DND-41 (cell line): Measurements from ENCODE around the gene HLF.

Experiments used
- ATAC-seq: fragments of 200-7000 bp; cut with Tn5 transposase; 3 replicates; pipeline ENCODE4 v1.9.1; 2021; ENCODE audit warnings: low read depth; ENCODE audit not compliant: insufficient read depth
- DNase-seq: peaks from one replicate; pipeline ENCODE4 v3.0.0-alpha.2; 2020
- H2AFZ ChIP-seq: 2 replicates; pipeline ENCODE4 v1.6.0; 2012; ENCODE audit warnings: low read depth, low read length
- H3K27ac ChIP-seq: 2 replicates; pipeline ENCODE4 v1.5.1; 2012; ENCODE audit warnings: low read length, inconsistent platforms
- H3K27me3 ChIP-seq: fragments of 200-600 bp; sonication (generic); 2 replicates; pipeline ENCODE4 v1.6.0; 2012; ENCODE audit warnings: low read length, mild to moderate bottlenecking, inconsistent platforms; ENCODE audit not compliant: insufficient read depth, poor library complexity
- H3K36me3 ChIP-seq: 2 replicates; pipeline ENCODE4 v1.5.1; 2012; ENCODE audit warnings: low read length, inconsistent platforms; ENCODE audit not compliant: insufficient read depth
- H3K4me1 ChIP-seq: 2 replicates; pipeline ENCODE4 v1.5.1; 2012; ENCODE audit warnings: mild to moderate bottlenecking, low read length; ENCODE audit not compliant: insufficient read depth
- H3K4me2 ChIP-seq: 2 replicates; pipeline ENCODE4 v1.6.0; 2012; ENCODE audit warnings: mild to moderate bottlenecking, moderate library complexity, low read length, inconsistent platforms; ENCODE audit not compliant: insufficient read depth
- H3K4me3 ChIP-seq, 2 experiments: fragments of 200-600 bp in 1 of 2; shearing (Covaris generic) in 1 of 2; 2 replicates each; pipeline ENCODE4 v1.5.1; 2012 to 2016; ENCODE audit warnings: inconsistent platforms in 2 of 2, low read length in 2 of 2, mild to moderate bottlenecking in 2 of 2, low read depth in 1 of 2, moderate library complexity in 1 of 2
- H3K79me2 ChIP-seq: 2 replicates; pipeline ENCODE4 v1.6.0; 2012; ENCODE audit warnings: low read length, inconsistent platforms; ENCODE audit not compliant: insufficient read depth
- H3K9ac ChIP-seq: 2 replicates; pipeline ENCODE4 v1.6.0; 2012; ENCODE audit warnings: low read depth, mild to moderate bottlenecking, inconsistent platforms, low read length, moderate library complexity
- H3K9me3 ChIP-seq: 2 replicates; pipeline ENCODE4 v1.5.1; 2012; ENCODE audit warnings: low read length, moderate library complexity, mild to moderate bottlenecking, inconsistent platforms; ENCODE audit not compliant: insufficient read depth, severe bottlenecking
- H4K20me1 ChIP-seq: 2 replicates; pipeline ENCODE4 v1.6.0; 2012; ENCODE audit warnings: low read length; ENCODE audit not compliant: insufficient read depth
- EZH2 ChIP-seq: IDR thresholded peaks from 3 replicates; pipeline ENCODE4 v1.6.1; 2012; ENCODE audit warnings: borderline replicate concordance, low read depth, mild to moderate bottlenecking, moderate library complexity, low read length, inconsistent platforms; ENCODE audit not compliant: severe bottlenecking
- TF ChIP-seq, protein P1 (sequence below): IDR thresholded peaks from 2 replicates; pipeline ENCODE4 v1.5.1; 2012; ENCODE audit warnings: borderline replicate concordance, low read length, moderate library complexity, mild to moderate bottlenecking; ENCODE audit not compliant: poor library complexity, severe bottlenecking; ENCODE audit errors: extremely low read depth

HLF gene

GRCh38 chr17:55249861-55250260 lies 14.9 kb upstream of the HLF start:
- Histone ChIP-seq H2AFZ (no peak overlapping the region), H3K4me3 (no peak overlapping the region), H3K27me3 (peaks cover 11% of the 10 kb centered on the region), H3K27ac (no peak overlapping the region), H3K4me2 (no peak overlapping the region), H3K36me3 (no peaks in the 10 kb centered on the region), H3K9ac (no peak overlapping the region), H3K79me2 (no peaks in the 10 kb centered on the region), H3K9me3 (no peaks in the 10 kb centered on the region), H4K20me1 (no peaks in the 10 kb centered on the region), H3K4me1 (no peaks in the 10 kb centered on the region)
- no peak for ATAC-seq
- DNase-seq: no peak
- TF ChIP-seq, protein P1, sequence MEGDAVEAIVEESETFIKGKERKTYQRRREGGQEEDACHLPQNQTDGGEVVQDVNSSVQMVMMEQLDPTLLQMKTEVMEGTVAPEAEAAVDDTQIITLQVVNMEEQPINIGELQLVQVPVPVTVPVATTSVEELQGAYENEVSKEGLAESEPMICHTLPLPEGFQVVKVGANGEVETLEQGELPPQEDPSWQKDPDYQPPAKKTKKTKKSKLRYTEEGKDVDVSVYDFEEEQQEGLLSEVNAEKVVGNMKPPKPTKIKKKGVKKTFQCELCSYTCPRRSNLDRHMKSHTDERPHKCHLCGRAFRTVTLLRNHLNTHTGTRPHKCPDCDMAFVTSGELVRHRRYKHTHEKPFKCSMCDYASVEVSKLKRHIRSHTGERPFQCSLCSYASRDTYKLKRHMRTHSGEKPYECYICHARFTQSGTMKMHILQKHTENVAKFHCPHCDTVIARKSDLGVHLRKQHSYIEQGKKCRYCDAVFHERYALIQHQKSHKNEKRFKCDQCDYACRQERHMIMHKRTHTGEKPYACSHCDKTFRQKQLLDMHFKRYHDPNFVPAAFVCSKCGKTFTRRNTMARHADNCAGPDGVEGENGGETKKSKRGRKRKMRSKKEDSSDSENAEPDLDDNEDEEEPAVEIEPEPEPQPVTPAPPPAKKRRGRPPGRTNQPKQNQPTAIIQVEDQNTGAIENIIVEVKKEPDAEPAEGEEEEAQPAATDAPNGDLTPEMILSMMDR: no peak
- no peak for TF ChIP-seq EZH2

GRCh38 chr17:55254375-55254774 lies 10.4 kb upstream of the HLF start:
- no peak for TF ChIP-seq EZH2
- TF ChIP-seq, protein P1: no peak
- no peak for DNase-seq
- Histone ChIP-seq H4K20me1 (no peaks in the 10 kb centered on the region), H2AFZ (no peak overlapping the region), H3K9me3 (no peaks in the 10 kb centered on the region), H3K27ac (no peak overlapping the region), H3K27me3 (peaks cover 3% of the 10 kb centered on the region), H3K79me2 (no peaks in the 10 kb centered on the region), H3K36me3 (no peaks in the 10 kb centered on the region), H3K4me3 (no peak overlapping the region), H3K4me1 (no peaks in the 10 kb centered on the region), H3K9ac (no peak overlapping the region), H3K4me2 (no peak overlapping the region)
- no peak for ATAC-seq

GRCh38 chr17:55258578-55259135 lies 6.1 kb upstream of the HLF start:
- ATAC-seq (no peak), DNase-seq (no peak)
- no peak overlapping the region for H2AFZ ChIP-seq
- H4K20me1 ChIP-seq: no peaks in the 10 kb centered on the region
- TF ChIP-seq EZH2: no peak
- TF ChIP-seq, protein P1: no peak
- H3K4me1 ChIP-seq: no peaks in the 10 kb centered on the region
- no peak overlapping the region for H3K4me2 ChIP-seq
- H3K27me3 ChIP-seq: peaks cover 5% of the 10 kb centered on the region
- no peak overlapping the region for H3K27ac ChIP-seq
- no peaks in the 10 kb centered on the region for H3K79me2 ChIP-seq
- H3K9me3 ChIP-seq: no peaks in the 10 kb centered on the region
- no peak overlapping the region for H3K9ac ChIP-seq
- H3K4me3 ChIP-seq: no peak overlapping the region
- no peaks in the 10 kb centered on the region for H3K36me3 ChIP-seq

GRCh38 chr17:55259684-55260111 lies 5.1 kb upstream of the HLF start:
- Histone ChIP-seq H3K9me3 (no peaks in the 10 kb centered on the region), H3K4me3 (no peak overlapping the region), H3K27me3 (peaks cover 5% of the 10 kb centered on the region), H2AFZ (no peak overlapping the region), H4K20me1 (no peaks in the 10 kb centered on the region), H3K9ac (no peak overlapping the region), H3K79me2 (no peaks in the 10 kb centered on the region), H3K4me2 (no peak overlapping the region), H3K36me3 (no peaks in the 10 kb centered on the region), H3K27ac (no peak overlapping the region), H3K4me1 (no peaks in the 10 kb centered on the region)
- ATAC-seq (no peak), DNase-seq (no peak)
- TF ChIP-seq EZH2: no peak
- TF ChIP-seq, protein P1: no peak
